MM.1S (cell line): ENCODE results near the gene PNKD.

Experiments
- DNase-seq: peaks from one replicate; pipeline ENCODE4 v3.0.0-alpha.2; 2015
- H2AFZ ChIP-seq: fragments of 300-600 bp; sonication (generic); 2 replicates; pipeline ENCODE4 v1.6.0; 2016; ENCODE audit warnings: antibody characterized with exemption, low read length
- H3F3A ChIP-seq: fragments of 300-600 bp; sonication (generic); 2 replicates; pipeline ENCODE4 v1.6.1; 2016; ENCODE audit warnings: mild to moderate bottlenecking, antibody characterized with exemption, low read length, moderate library complexity, mixed read lengths; ENCODE audit not compliant: insufficient read depth
- H3K27ac ChIP-seq: fragments of 300-600 bp; sonication (generic); 2 replicates; pipeline ENCODE4 v1.5.1; 2016; ENCODE audit warnings: mild to moderate bottlenecking, low read length
- H3K27me3 ChIP-seq: fragments of 300-600 bp; sonication (generic); replicated peaks from 2 replicates; pipeline ENCODE4 v1.6.0; 2016; ENCODE audit warnings: low read length; ENCODE audit not compliant: insufficient read depth
- H3K36me3 ChIP-seq: fragments of 300-600 bp; sonication (generic); replicated peaks from 2 replicates; pipeline ENCODE4 v1.6.1; 2016; ENCODE audit warnings: mild to moderate bottlenecking, low read length, mixed read lengths; ENCODE audit not compliant: insufficient read depth
- H3K4me1 ChIP-seq: fragments of 300-600 bp; sonication (generic); 2 replicates; pipeline ENCODE4 v1.6.1; 2016; ENCODE audit warnings: low read length, mixed read lengths
- H3K4me2 ChIP-seq: fragments of 300-600 bp; sonication (generic); 2 replicates; pipeline ENCODE4 v1.6.0; 2016; ENCODE audit warnings: low read depth, low read length
- H3K4me3 ChIP-seq: fragments of 300-600 bp; sonication (generic); 2 replicates; pipeline ENCODE4 v1.5.1; 2016; ENCODE audit warnings: low read length, mixed read lengths
- H3K79me2 ChIP-seq: fragments of 300-600 bp; sonication (generic); 2 replicates; pipeline ENCODE4 v1.6.1; 2016; ENCODE audit warnings: mixed run types, low read length, mixed read lengths
- H3K9ac ChIP-seq: fragments of 300-600 bp; sonication (generic); 2 replicates; pipeline ENCODE4 v1.6.1; 2016; ENCODE audit warnings: low read length, mixed read lengths
- H3K9me2 ChIP-seq: fragments of 300-600 bp; sonication (generic); replicated peaks from 2 replicates; pipeline ENCODE4 v1.6.1; 2016; ENCODE audit warnings: mild to moderate bottlenecking, low read length, mixed read lengths; ENCODE audit not compliant: insufficient read depth
- H3K9me3 ChIP-seq: fragments of 300-600 bp; sonication (generic); replicated peaks from 2 replicates; pipeline ENCODE4 v1.6.1; 2016; ENCODE audit warnings: mild to moderate bottlenecking, low read length, mixed read lengths; ENCODE audit not compliant: insufficient read depth
- H4K20me1 ChIP-seq: fragments of 300-600 bp; sonication (generic); 2 replicates; pipeline ENCODE4 v1.6.1; 2016; ENCODE audit warnings: mild to moderate bottlenecking, low read length, moderate library complexity, mixed read lengths; ENCODE audit not compliant: insufficient read depth
- CTCF ChIP-seq: fragments of 300-600 bp; sonication (generic); IDR thresholded peaks from 2 replicates; pipeline ENCODE4 v1.5.1; 2016; ENCODE audit warnings: antibody characterized with exemption, low read length, mixed read lengths
- EZH2 ChIP-seq: fragments of 300-600 bp; sonication (generic); optimal IDR thresholded peaks from 2 replicates; pipeline ENCODE3; 2017; ENCODE audit warnings: low read depth, mild to moderate bottlenecking, antibody characterized with exemption, low read length, mixed read lengths
- EZH2phosphoT487 ChIP-seq: fragments of 300-600 bp; sonication (generic); IDR thresholded peaks from 2 replicates; pipeline ENCODE4 v1.6.1; 2018; ENCODE audit warnings: antibody characterized with exemption, low read length

PNKD gene

GRCh38 chr2:218326315-218326714, 56.0 kb downstream of the PNKD start:
- no peaks in the 10 kb centered on the region for H3K79me2 ChIP-seq
- TF ChIP-seq EZH2phosphoT487 = no peak
- no peak for TF ChIP-seq CTCF
- TF ChIP-seq EZH2 = no peak
- H3F3A ChIP-seq = no peaks in the 10 kb centered on the region
- H3K4me1 ChIP-seq = 0 out of 2 replicates have a peak, but pooled peaks cover 7% of the 10 kb centered on the region
- no peak overlapping the region for H3K4me2 ChIP-seq
- H4K20me1 ChIP-seq = no peaks in the 10 kb centered on the region
- no peaks in the 10 kb centered on the region for H3K27me3 ChIP-seq
- no peaks in the 10 kb centered on the region for H3K9me3 ChIP-seq
- H3K9me2 ChIP-seq = no peaks in the 10 kb centered on the region
- no peak overlapping the region for H3K9ac ChIP-seq
- DNase-seq = no peak
- H3K4me3 ChIP-seq = no peak overlapping the region
- no peak overlapping the region for H2AFZ ChIP-seq
- no peaks in the 10 kb centered on the region for H3K36me3 ChIP-seq
- H3K27ac ChIP-seq = no peak overlapping the region

GRCh38 chr2:218327451-218328210, 57.3 kb downstream of the PNKD start:
- no peaks in the 10 kb centered on the region for H3K9me3 ChIP-seq
- H3K9me2 ChIP-seq = no peaks in the 10 kb centered on the region
- H2AFZ ChIP-seq = no peak overlapping the region
- H3F3A ChIP-seq = no peaks in the 10 kb centered on the region
- no peak overlapping the region for H3K4me2 ChIP-seq
- no peaks in the 10 kb centered on the region for H3K79me2 ChIP-seq
- H3K36me3 ChIP-seq = no peaks in the 10 kb centered on the region
- TF ChIP-seq CTCF = no peak
- no peak for TF ChIP-seq EZH2
- TF ChIP-seq EZH2phosphoT487 = no peak
- H4K20me1 ChIP-seq = no peaks in the 10 kb centered on the region
- no peak overlapping the region for H3K4me3 ChIP-seq
- no peak for DNase-seq
- no peak overlapping the region for H3K27ac ChIP-seq
- H3K27me3 ChIP-seq = no peaks in the 10 kb centered on the region
- H3K9ac ChIP-seq = no peak overlapping the region
- H3K4me1 ChIP-seq = 0 out of 2 replicates have a peak, but pooled peaks cover 7% of the 10 kb centered on the region

GRCh38 chr2:218328294-218328693, 58.0 kb downstream of the PNKD start:
- Histone ChIP-seq H3K4me2 (no peak overlapping the region), H3K4me1 (0 out of 2 replicates have a peak, but pooled peaks cover 12% of the 10 kb centered on the region)

More at GRCh38 chr2:218328294-218328693, 58.0 kb downstream of the PNKD start:
- no peak overlapping the region for H3K4me3 ChIP-seq
- H3K27me3 ChIP-seq = no peaks in the 10 kb centered on the region
- H3K9me2 ChIP-seq = no peaks in the 10 kb centered on the region
- no peaks in the 10 kb centered on the region for H4K20me1 ChIP-seq
- no peaks in the 10 kb centered on the region for H3K79me2 ChIP-seq
- no peak overlapping the region for H2AFZ ChIP-seq
- no peak for DNase-seq
- H3K9me3 ChIP-seq = no peaks in the 10 kb centered on the region
- H3F3A ChIP-seq = no peaks in the 10 kb centered on the region
- TF ChIP-seq CTCF = no peak
- TF ChIP-seq EZH2phosphoT487 = no peak
- TF ChIP-seq EZH2 = no peak
- no peak overlapping the region for H3K9ac ChIP-seq
- no peaks in the 10 kb centered on the region for H3K36me3 ChIP-seq
- H3K27ac ChIP-seq = no peak overlapping the region
